ENCODE data around the gene PNMA1. TPM values are rescaled to one million over a fixed set of nuclear protein-coding genes. Genes with fewer than 3 reads are reported as not detected.

Gene PNMA1
- total and polyA plus RNA-seq, 9 of the 15 experiments (the other 6 are each of a cell fraction or from before 2014, with no cell fraction given), result 1.7 to 26.4 (median 8.7) TPM

DNA sequence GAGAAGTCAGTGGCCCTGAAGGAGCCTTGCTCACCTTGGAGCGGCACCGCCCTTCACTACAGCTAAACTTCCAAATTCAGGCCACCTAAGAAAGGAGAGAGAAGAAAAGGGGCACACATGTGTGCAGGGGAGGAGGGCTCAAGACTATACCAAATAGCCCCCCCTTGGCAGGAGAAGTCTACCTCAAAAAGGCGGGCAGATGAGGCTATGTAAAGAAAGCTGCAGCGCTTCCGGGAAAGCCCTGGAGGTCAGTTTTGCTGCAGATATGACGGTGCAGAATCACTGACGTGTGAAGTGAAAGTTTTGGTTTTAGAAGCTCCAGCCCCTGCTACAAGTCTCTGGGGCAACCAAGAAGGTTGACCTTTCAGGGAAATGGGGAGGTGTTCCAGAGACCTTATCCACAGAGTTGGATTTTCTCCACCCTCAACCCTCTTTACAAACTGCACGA, 48.2 kb upstream of the PNMA1 start:
- FAIRE-seq (peak; percentile 94), ATAC-seq (peak; percentile 14), DNase-seq (ENCODE audit: extremely low read depth in 1 of 4, low spot score in 3 of 4) (peak in 2 of 4 experiments; percentile 42 to 76)
- peak overlapping the region; percentile 76 for H3K4me2 ChIP-seq (ENCODE audit: insufficient read depth, low read length)
- peaks cover 77% of the 10 kb centered on the region for H3K79me2 ChIP-seq (ENCODE audit: control insufficient read depth, insufficient read depth, low read length)
- no TSS peak for BruUV-seq (replicated peaks)
- H3K9me3 ChIP-seq (replicated peaks; ENCODE audit: control insufficient read depth, insufficient read depth, low read depth, low read length), result no peaks in the 10 kb centered on the region
- no peaks in the 10 kb centered on the region for H3K27me3 ChIP-seq (ENCODE audit: control insufficient read depth in 2 of 2, insufficient read depth in 2 of 2, low read length in 2 of 2)
- 27% methylated on average over 4 of the region's 8 CpGs for WGBS (ENCODE audit: insufficient coverage, low coverage, missing lambda C conversion rate)
- H3K27ac ChIP-seq (ENCODE audit: extremely low read depth, low read depth, low read length), result peak overlapping the region; percentile 78
- no peaks in the 10 kb centered on the region for H3K9me1 ChIP-seq (ENCODE audit: control insufficient read depth, insufficient read depth, low read length)
- H3K9ac ChIP-seq (ENCODE audit: insufficient read depth in 1 of 2, low read depth in 2 of 2, low read length in 2 of 2), result peak overlapping the region; percentile 66 to 86
- H3K4me3 ChIP-seq, result no peak overlapping the region
- CTCF ChIA-PET (ENCODE audit: low intra/inter-chr PET ratio), result no interaction called here
- H3K36me3 ChIP-seq (ENCODE audit: control insufficient read depth, insufficient read depth, low read length), result peaks cover 8% of the 10 kb centered on the region; the same call in 2 of the 3 replicates
- peak overlapping the region; percentile 47 for H2AFZ ChIP-seq (ENCODE audit: low read depth, low read length)
- in situ Hi-C loops (cut with MboI) (no loop called here), intact Hi-C loops (cut with micrococcal nuclease) (no loop called here)
- POLR2A ChIA-PET, result interaction anchor here (0.6 to 2.0 kb wide), 8 partner anchors 9 to 124 kb away, joined by 3 to 11 read pairs (median 4); no protein-coding TSS in a partner anchor
- H3K4me1 ChIP-seq (replicated peaks in 1 of 2; ENCODE audit: control insufficient read depth in 2 of 2, insufficient read depth in 2 of 2, low read length in 2 of 2), result peaks cover 49 to 55% of the 10 kb centered on the region in 2 experiments
- no peaks in the 10 kb centered on the region for H4K20me1 ChIP-seq (replicated peaks; ENCODE audit: control insufficient read depth, insufficient read depth, low read length)
- TF ChIP-seq E2F6 (IDR thresholded peaks at IDR 0.05; ENCODE audit: borderline replicate concordance in 1 of 2, extremely low read depth in 1 of 2, insufficient read depth in 1 of 2, insufficient read length in 1 of 2, low read depth in 1 of 2, low read length in 1 of 2, poor library complexity in 1 of 2, severe bottlenecking in 1 of 2) (peak in 1 of 2 experiments; percentile 63), ZNF780A (CRISPR knock-in tag; IDR thresholded peaks at IDR 0.05) (no peak), E2F5 (CRISPR knock-in tag; IDR thresholded peaks at IDR 0.05) (no peak), MAFG (tag; conservative IDR thresholded peaks at IDR 0.05) (peak; percentile 66), SRSF3 (IDR thresholded peaks at IDR 0.05; ENCODE audit: insufficient read depth, low read length) (no peak), NR2C1 (IDR thresholded peaks at IDR 0.05) (no peak), NR2C1 (tag; IDR thresholded peaks at IDR 0.05) (peak; percentile 28; the same call in 1 of the 2 replicates), PRDM10 (IDR thresholded peaks at IDR 0.05; ENCODE audit: partially characterized antibody) (peak; percentile 66), CTBP1 (IDR thresholded peaks at IDR 0.05; ENCODE audit: borderline replicate concordance) (0 out of 2 replicates have a peak, but pooled peaks have one; percentile 24), NRF1 (conservative IDR thresholded peaks at IDR 0.05 in 1 of 2, IDR thresholded peaks at IDR 0.05 in 1 of 2) (0 out of 4 replicates have a peak, but pooled peaks of 1 of the 2 experiments have one; percentile 15), ETV1 (tag; conservative IDR thresholded peaks at IDR 0.05; ENCODE audit: low read depth) (0 out of 2 replicates have a peak, but pooled peaks have one; percentile 33), BACH1 (tag; IDR thresholded peaks at IDR 0.05) (0 out of 2 replicates have a peak, but pooled peaks have one; percentile 42), GABPA (tag; conservative IDR thresholded peaks at IDR 0.05; ENCODE audit: low read depth) (0 out of 2 replicates have a peak, but pooled peaks have one; percentile 25), CBFA2T2 (conservative IDR thresholded peaks at IDR 0.05) (no peak), L3MBTL2 (IDR thresholded peaks at IDR 0.05) (peak; percentile 47; the same call in 1 of the 2 replicates), ZNF589 (CRISPR knock-in tag; IDR thresholded peaks at IDR 0.05; ENCODE audit: low read depth) (no peak)
